GM21737 (cell line): ENCODE measurements around the gene RNU6-9.
"Not testable (repeated sequence)": the region's sequence is repeated elsewhere in the genome, so short reads cannot be mapped to it uniquely, and the experiment has no call there.

ENCODE experiments used
- ATAC-seq: cut with Tn5 transposase; IDR thresholded peaks from one replicate; pipeline ENCODE4 v1.9.1; 2021; ENCODE audit warnings: mild to moderate bottlenecking, moderate library complexity; ENCODE audit not compliant: unreplicated experiment

Gene RNU6-9

DNA sequence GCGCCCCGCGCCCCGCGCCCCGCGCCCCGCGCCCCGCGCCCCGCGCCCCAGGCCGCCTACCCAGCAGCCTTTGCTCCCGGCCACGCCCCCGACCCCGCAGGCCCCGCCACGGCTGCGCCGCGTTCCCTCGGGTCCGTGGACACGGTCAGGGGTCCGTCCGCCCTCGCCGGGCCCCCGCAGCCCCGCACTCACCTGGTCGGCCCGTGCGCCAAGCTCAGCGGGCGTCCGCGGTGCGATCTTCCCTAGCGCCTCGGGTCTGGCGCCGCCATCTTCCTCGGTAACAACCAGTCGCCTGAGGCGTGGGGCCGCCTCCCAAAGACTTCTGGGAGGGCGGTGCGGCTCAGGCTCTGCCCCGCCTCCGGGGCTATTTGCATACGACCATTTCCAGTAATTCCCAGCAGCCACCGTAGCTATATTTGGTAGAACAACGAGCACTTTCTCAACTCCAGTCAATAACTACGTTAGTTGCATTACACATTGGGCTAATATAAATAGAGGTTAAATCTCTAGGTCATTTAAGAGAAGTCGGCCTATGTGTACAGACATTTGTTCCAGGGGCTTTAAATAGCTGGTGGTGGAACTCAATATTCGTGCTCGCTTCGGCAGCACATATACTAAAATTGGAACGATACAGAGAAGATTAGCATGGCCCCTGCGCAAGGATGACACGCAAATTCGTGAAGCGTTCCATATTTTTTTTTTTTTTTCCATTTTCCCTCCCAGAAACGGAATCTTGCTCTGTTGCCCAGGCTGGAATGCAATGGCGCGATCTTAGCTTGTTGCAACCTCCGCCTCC, at the start of gene RNU6-9, which contains the start of gene MED16:
RNU6-9 (plus strand) TSS at position 591 of the 796 bp plus-strand sequence.
MED16 (minus strand) TSS at position 294 of the 796 bp plus-strand sequence. CDS start 2,056 bp downstream, outside the sequence.
- peak; percentile 68 for ATAC-seq

DNA sequence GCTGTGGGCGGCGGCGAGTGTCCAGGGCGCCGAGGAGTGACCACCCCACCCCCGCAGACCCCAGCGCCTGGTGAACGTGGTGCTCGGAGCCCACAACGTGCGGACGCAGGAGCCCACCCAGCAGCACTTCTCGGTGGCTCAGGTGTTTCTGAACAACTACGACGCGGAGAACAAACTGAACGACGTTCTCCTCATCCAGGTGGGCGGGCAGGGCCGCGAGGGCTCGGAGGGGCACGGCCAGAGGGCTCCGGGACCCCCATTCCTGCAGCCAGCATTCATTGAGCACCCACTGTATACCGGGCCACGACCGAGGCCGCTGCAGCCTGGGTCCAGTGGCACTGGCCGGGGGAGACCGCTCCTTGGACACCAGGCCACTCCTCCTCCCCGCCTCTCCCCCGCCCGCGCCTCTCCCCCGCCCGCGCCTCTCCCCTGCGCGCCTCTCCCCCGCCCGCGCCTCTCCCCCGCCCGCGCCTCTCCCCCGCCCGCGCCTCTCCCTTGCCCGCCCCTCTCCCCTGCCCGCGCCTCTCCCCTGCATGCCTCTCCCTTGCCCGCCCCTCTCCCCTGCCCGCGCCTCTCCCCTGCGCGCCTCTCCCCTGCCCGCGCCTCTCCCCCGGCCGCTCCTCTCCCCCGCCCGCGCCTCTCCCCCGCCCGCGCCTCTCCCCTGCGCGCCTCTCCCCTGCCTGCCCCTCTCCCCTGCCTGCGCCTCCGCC, 49.3 kb upstream of the RNU6-9 start:
- no peak for ATAC-seq

DNA sequence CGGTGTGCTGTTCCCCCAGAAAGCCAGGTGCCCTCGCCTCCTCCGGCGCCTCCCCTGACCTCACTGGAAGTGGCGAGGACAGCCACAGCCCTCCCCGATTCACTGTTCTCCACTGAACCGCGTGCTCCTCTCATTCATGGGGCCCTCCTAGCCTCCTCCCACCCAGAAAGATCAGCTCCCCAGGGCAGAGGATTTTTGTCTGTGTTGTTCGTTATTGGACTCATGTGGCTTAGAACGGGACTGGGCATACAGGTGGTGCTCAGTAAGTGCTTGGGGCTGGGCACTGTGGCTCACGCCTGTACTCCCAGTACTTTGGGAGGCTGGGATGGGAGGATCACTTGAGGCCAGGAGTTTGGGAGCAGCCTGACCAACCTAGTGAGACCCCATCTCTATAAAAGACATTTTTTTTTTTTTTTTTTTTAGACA, 48.7 kb upstream of the RNU6-9 start:
- ATAC-seq: no peak

DNA sequence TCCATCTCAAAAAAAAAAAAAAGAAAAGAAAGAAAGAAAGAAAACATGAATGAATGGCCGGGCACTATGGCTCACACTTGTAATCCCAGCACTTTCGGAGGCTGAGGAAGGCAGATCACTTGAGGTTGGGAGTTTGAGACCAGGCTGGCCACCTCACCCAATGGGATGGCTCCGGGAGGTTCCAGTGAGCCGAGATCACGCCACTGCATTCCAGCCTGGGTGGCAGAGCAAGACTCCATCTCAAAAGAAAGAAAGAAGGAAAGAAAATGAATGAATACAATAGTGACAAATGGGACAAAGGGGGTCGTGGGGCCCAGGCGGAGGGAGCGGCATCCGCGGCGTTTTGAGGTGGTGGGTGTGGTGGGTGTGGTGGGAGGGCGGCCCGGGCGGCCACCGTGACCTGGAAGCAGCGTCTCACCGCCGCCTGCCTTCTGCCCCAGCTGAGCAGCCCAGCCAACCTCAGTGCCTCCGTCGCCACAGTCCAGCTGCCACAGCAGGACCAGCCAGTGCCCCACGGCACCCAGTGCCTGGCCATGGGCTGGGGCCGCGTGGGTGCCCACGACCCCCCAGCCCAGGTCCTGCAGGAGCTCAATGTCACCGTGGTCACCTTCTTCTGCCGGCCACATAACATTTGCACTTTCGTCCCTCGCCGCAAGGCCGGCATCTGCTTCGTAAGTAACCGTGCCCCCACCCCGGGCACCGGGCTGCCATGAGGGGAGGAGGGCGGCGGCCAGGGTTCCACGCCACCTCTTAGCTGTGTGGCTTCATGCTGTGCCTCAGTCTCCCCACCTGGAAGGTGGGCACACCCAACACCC, 47.4 kb upstream of the RNU6-9 start:
- no peak for ATAC-seq

DNA sequence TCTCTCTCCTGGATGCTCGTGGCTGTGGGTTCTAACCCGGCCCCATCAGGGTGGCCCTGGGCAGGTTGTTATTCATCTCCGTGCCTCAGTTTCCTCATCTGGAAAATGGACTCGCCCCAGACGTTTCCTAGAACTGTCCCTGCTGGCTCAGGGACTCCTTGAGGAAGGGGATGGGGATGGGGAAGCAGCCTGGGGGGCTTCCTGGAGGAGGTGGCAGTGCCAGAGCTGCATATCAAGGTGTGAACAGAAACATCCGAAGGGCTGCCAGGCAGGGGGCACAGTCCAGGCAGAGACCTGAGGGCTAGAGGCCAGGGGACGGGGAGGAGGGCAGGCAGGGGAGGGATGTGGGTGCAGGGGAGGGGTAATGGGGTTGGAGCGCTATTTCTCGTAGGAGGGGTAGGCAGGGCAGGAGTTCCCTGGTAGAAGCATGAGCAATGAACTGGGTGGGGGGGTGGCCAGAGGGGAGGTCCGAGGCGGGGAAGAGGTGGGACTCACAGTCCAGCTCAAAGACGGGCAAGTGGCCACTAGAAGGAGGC, 44.8 kb upstream of the RNU6-9 start:
- ATAC-seq: no peak

DNA sequence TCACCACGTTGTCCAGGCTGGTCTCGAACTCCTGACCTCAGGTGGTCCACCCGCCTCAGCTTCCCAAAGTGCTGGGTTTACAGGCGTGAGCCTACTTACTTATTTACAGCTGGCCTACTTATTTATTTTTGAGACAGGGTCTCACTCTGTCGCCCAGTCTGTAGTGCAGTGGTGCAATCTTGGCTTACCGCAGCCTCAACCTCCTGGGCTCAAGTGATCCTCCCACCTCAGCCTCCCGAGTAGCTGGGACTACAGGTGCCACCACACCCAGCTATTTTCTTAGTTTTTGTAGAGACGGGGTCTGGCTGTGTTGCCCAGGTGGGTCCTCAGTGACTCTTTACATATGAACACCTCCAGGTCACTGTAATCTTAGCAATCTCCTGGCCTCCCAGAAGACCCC, 44.1 kb upstream of the RNU6-9 start:
- not testable (repeated sequence) for ATAC-seq

DNA sequence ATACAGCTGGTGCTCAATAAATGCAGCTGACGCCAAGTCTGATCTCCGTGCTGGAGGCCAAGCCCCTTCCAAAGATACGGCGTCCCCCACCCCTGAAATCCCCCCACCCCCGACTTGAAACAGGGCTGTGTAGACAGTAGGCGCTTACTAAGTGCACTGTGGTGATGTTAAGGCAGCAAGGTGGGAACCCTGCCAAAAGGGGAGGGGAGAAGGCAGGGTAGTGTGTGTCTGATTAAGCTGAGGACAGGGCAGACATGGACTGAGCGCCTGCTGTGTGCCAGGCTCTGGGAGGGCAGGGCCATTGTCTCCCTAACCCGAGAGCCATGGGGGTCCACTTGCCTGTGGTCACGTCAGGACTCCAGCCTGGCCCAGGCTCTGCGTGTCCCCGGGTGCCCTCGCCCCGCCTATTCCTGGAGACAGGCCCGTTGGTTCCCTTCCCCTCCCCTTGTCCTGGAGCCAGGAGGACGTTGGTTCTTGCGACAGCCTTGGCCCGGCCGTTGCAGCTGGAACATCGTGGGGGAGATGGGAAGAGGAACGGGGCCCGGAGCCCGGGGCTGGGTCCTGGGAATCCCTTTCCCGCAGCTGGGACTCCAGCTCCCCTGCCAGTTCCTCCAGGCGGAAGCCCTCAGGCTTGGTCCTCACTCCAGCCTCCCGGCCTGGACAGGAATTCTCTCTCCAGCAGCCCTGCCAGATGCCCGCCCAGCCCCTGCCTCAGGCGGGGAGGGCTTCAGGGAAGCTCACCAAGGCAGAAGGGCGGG, 42.9 kb upstream of the RNU6-9 start:
- ATAC-seq: no peak

DNA sequence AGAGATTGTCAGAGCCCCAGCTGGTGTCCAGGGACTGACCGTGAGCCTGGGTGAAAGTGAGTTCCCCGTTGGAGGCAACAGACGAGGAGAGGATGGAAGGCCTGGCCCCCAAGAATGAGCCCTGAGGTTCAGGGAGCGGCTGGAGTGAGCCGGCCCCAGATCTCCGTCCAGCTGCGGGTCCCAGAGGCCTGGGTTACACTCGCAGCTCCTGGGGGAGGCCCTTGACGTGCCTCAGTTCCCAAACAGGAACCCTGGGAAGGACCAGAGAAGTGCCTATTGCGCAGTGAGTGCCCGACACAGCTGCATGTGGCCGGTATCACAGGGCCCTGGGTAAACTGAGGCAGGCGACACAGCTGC, 42.3 kb upstream of the RNU6-9 start:
- no peak for ATAC-seq

DNA sequence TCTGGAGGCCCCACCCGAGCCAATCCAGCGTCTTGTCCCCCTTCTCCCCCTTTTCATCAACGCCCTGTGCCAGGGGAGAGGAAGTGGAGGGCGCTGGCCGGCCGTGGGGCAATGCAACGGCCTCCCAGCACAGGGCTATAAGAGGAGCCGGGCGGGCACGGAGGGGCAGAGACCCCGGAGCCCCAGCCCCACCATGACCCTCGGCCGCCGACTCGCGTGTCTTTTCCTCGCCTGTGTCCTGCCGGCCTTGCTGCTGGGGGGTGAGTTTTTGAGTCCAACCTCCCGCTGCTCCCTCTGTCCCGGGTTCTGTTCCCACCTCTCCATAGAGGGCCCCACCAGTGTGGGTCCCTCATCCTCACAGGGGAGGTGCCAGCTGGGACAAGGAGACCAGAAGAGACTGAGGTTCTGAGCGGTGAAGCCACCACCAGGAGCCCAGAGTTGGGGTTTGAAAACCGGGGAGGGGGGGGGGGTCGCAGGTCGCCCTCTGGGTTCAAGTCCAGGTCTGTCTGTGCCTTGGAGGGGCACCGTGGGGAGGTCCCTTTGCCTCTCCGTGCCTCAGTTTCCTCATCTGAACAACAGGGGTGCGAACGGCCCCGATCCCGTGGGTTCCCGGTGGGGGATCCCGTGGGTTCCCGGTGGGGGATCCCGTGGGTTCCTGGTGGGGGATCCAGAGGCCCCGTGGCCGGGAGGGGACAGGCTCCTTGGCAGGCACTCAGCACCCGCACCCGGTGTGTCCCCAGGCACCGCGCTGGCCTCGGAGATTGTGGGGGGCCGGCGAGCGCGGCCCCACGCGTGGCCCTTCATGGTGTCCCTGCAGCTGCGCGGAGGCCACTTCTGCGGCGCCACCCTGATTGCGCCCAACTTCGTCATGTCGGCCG, 40.9 kb upstream of the RNU6-9 start, which contains the start of gene ELANE:
ELANE (plus strand) TSS at position 168 of the 878 bp plus-strand sequence; CDS start at position 194, 26 bp downstream.
- no peak for ATAC-seq

DNA sequence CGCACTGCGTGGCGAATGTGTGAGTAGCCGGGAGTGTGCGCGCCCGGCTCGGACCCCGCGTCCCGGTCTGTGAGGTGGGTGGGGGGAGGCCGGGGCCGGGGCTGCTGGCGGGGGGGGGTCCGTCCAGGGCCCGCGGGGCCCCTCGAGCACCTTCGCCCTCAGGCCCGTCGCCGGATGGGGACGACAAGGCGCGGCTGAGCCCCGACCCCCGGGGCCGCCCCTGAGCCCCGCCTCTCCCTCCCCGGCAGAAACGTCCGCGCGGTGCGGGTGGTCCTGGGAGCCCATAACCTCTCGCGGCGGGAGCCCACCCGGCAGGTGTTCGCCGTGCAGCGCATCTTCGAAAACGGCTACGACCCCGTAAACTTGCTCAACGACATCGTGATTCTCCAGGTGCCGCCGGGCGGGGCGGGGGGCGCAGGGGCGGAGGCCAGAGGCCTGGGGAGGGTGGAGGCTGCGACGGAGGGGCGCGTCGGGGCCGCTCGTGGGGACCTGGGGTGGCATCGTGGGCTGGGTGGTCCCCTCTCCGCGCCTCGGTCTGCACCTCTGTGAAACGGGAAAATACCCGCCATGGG, 40.2 kb upstream of the RNU6-9 start:
- ATAC-seq: no peak

DNA sequence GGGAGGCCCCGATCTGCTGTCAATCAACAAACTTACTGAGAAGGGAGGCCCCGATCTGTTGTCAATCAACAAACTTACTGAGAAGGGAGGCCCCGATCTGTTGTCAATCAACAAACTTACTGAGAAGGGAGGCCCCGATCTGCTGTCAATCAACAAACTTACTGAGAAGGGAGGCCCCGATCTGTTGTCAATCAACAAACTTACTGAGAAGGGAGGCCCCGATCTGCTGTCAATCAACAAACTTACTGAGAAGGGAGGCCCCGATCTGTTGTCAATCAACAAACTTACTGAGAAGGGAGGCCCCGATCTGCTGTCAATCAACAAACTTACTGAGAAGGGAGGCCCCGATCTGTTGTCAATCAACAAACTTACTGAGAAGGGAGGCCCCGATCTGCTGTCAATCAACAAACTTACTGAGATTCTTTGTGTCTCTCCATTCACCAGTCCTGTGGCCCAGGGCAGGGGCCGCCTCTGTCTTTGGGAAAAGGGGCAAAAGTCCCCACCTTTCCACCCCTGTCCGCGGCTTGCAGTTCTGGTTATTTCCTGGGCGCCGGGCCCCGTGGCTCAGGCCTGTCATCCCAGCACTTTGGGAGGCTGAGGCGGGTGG, 39.6 kb upstream of the RNU6-9 start:
- ATAC-seq: not testable (repeated sequence)

DNA sequence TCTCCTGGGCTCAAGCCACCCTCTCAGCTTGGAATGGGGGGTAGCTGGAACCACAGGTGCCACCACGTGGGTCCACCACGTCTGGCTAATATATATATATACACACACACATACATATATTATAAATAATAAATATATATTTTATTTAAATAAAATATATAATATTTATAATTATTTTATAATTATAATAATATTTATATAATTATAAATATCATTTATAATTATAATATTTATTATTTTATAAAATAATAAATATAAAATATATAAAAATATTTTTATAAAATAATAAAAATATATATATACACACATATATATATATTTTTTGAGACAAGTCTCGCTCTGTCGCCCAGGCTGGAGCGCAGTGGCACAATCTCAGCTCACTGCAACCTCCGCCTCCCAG, 38.7 kb upstream of the RNU6-9 start:
- no peak for ATAC-seq

DNA sequence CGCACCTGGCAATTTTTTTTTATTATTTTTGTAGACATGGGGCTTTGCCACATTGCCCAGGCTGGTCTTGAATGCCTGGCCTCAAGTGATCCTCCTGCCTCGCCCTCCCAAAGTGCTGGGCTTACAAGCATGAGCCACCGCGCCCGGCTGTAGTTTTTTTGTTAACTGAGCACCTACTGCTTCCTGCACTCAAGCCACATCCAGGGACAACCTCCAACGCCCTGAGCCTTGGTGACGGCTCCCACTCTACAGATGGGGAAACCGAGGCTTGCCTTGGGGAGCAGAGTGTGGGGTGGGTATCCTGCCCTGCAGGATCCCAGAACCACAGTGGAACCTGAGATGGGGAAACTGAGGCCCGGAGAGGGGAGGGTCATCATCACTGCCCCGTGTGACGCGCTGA, 38.1 kb upstream of the RNU6-9 start:
- no peak for ATAC-seq

DNA sequence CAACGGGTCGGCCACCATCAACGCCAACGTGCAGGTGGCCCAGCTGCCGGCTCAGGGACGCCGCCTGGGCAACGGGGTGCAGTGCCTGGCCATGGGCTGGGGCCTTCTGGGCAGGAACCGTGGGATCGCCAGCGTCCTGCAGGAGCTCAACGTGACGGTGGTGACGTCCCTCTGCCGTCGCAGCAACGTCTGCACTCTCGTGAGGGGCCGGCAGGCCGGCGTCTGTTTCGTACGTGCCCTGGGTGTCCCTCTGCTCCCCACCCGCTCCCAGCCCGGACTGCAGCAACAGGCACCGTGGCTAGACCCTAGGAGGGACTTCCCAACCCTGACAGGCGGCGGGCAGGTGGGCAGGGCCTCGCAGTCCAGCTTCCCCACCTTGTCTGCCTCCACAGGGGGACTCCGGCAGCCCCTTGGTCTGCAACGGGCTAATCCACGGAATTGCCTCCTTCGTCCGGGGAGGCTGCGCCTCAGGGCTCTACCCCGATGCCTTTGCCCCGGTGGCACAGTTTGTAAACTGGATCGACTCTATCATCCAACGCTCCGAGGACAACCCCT, 37.6 kb upstream of the RNU6-9 start:
- ATAC-seq: no peak

DNA sequence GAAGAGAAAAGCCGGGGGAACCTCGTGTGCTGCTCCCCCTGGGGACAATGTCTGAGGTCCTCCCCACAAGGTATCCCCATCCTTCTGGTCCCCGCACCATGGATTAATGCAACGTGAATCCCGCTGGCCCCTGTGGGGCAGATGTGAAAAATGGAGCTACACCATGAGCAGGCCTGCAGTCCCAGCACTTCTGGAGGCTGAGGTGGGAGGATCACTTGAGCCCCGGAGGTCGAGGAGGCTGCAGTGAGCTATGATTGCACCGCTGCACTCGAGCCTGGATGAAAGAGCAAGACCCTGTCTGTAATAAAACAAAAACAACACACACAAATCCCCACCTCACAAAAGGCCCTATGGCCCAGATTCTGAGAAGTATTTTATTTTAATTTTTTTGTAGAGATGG, 35.0 kb upstream of the RNU6-9 start:
- ATAC-seq: no peak

DNA sequence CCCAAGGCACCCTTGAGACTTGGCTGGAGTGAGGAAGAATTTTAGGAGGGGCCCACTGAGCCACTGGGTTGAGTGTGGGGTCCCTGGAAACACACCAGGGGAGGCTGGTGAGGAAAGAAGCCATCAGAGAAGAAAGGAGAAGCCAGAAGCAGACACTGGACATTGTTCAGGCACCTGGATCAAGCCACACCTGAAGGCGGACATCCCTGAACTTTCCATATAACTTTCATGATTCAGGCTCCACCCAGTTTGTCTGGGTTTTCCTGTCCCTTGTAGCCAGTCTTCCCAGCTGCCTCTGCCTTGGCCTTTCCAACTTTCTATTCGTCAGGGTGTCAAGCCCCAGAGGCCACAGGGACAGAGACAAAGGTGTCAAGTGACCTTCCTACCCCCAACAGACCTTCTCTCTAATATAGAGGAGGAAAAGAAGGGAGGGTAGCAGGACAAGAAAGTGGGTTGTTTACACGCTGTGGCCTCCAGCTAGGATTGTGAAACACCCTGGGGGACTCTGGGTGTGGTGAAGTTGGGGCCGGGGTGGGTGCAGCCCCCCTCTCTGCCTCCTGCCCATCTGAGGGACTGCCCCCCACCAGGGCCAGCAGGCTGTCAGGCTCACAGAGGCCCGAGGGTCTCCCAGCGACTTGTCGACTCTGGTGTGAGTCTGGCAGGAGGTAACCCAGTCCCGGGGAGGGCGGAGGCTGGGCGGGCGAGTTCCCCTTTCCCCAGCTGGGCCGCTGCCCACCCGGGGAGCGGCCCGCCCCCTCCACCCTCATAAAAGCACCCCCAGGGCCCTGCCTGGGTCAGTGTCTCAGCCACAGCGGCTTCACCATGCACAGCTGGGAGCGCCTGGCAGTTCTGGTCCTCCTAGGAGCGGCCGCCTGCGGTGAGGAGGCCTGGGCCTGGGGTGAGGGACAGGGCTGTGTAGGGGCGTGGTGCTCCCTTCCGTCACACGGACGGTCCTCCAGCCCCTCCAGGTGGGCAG, 34.1 kb upstream of the RNU6-9 start, which contains the start of gene CFD:
CFD (plus strand) TSS at position 797 of the 976 bp plus-strand sequence; CDS start at position 823, 26 bp downstream.
- ATAC-seq: no peak
